ENCODE measurements around the gene GPRC5C. TPM values are rescaled to one million over a fixed set of nuclear protein-coding genes. Genes with fewer than 3 reads are reported as not detected.
A peak's percentile ranks its signal among the peaks of the same experiment; 100 is the strongest.

GPRC5C gene
- total and polyA plus RNA-seq, 2 experiments from 2014 or later, result 1.6 to 2.7 TPM

DNA sequence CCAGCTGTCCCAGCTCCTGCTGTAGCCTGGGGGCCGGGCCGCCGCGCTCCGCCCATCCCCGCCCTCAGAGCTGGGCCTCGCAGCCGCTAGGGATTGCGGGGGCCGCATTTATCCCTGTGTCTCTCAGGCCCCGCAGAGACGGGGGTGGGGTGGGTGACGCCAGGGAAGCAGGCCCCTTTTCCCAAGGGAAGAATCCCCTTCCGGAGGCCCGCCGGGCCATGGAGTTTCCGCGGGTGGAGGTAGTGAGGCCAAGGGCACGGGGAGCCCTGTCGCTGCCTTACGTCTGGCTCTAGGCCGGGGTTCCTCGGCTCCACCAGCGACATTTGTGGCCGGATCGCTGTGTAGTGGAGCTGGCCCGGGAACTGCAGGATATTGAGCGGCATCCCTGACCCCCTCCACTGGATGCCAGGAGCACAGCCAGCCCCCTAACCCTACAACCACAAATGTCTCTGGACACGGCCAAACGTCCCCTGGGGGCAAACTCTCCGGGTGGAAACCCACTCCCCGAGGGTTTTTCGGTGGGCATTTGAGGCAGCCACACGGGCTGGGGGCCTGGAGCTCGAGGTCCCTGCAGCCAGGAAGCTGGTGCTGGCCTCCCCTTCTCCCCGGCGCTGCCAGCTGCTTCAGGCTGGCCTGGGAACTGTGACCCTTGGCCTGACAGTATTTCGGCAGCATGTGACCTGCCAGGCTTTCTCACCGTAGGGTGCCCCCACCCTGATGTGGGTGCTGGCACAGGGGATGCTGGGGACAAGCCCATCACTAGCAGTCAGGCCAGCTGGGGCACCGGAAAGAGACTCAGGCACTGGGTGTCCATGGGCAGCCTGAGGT, 22.5 kb downstream of the GPRC5C start:
- Histone ChIP-seq H3K9me3 (ENCODE audit: low read depth) (no peaks in the 10 kb centered on the region), H3K9ac (peak overlapping the region; percentile 81), H2AFZ (peak overlapping the region; percentile 84), H3K27ac (no peak overlapping the region), H4K20me1 (ENCODE audit: insufficient read depth) (no peaks in the 10 kb centered on the region), H3K9me2 (ENCODE audit: insufficient read depth) (no peaks in the 10 kb centered on the region), H3K4me2 (ENCODE audit: unreplicated experiment) (peak overlapping the region; percentile 82), H3F3A (ENCODE audit: insufficient read depth) (no peaks in the 10 kb centered on the region), H3K4me3 (peak overlapping the region; percentile 70), H3K79me2 (ENCODE audit: insufficient read depth) (no peaks in the 10 kb centered on the region), H3K4me1 (ENCODE audit: insufficient read depth) (peaks cover 4% of the 10 kb centered on the region; the same call in 1 of the 2 replicates), H3K36me3 (ENCODE audit: low read depth) (no peaks in the 10 kb centered on the region), H3K27me3 (replicated peaks; ENCODE audit: insufficient read depth) (no peaks in the 10 kb centered on the region)
- WGBS, 2 experiments (ENCODE audit: low coverage in 1 of 2, low lambda C conversion rate in 2 of 2, missing lambda C conversion rate in 2 of 2), result 8 to 12% methylated on average over 36 to 40 of the region's 40 CpGs
- DNase-seq, result peak; percentile 93
- TF ChIP-seq EZH2phosphoT487 (IDR thresholded peaks at IDR 0.05; ENCODE audit: insufficient read depth, low read depth), result no peak
- TF ChIP-seq EZH2 (IDR thresholded peaks at IDR 0.05; ENCODE audit: insufficient read depth, poor library complexity, severe bottlenecking), result no peak
- in situ Hi-C loops (cut with MboI), result no loop called here

DNA sequence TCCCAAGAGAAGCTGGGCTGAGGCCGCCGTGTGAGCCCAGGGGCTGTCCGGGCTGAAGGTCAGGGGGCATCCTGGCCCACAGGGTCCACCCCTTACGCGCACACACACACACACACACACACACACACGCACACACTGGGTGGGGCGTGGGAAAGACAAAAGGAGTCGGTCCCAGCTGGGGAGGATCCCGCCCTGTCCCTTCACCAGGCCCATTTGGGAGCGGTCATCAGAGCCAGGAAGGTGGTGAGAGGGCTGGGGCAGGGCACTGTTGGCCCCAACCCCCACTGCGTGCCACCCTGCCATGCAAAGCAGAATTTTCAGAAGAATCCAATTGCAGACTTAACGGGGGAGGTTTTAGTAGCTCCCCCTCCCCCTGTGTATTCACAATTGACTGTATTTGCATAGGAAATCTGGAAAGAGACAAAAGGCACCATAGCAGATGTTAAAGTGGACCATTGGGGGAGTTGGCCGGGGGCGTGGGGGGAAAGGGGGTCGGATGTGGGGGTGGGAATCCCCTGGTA, 23.2 kb downstream of the GPRC5C start:
- no peak overlapping the region for H3K4me3 ChIP-seq
- TF ChIP-seq EZH2 (IDR thresholded peaks at IDR 0.05; ENCODE audit: insufficient read depth, poor library complexity, severe bottlenecking) (no peak), EZH2phosphoT487 (IDR thresholded peaks at IDR 0.05; ENCODE audit: insufficient read depth, low read depth) (no peak)
- no peaks in the 10 kb centered on the region for H3F3A ChIP-seq (ENCODE audit: insufficient read depth)
- no peak for DNase-seq
- H3K9me2 ChIP-seq (ENCODE audit: insufficient read depth), result no peaks in the 10 kb centered on the region
- H3K9me3 ChIP-seq (ENCODE audit: low read depth), result no peaks in the 10 kb centered on the region
- in situ Hi-C loops (cut with MboI), result no loop called here
- 60 to 64% methylated on average over 15 of the region's 15 CpGs for WGBS, 2 experiments (ENCODE audit: low coverage in 1 of 2, low lambda C conversion rate in 2 of 2, missing lambda C conversion rate in 2 of 2)
- no peaks in the 10 kb centered on the region for H3K36me3 ChIP-seq (ENCODE audit: low read depth)
- H2AFZ ChIP-seq, result no peak overlapping the region
- H3K27ac ChIP-seq, result no peak overlapping the region
- no peak overlapping the region for H3K9ac ChIP-seq
- H3K4me2 ChIP-seq (ENCODE audit: unreplicated experiment), result no peak overlapping the region
- no peaks in the 10 kb centered on the region for H3K27me3 ChIP-seq (replicated peaks; ENCODE audit: insufficient read depth)
- H3K4me1 ChIP-seq (ENCODE audit: insufficient read depth), result peaks cover 4% of the 10 kb centered on the region; the same call in 1 of the 2 replicates
- no peaks in the 10 kb centered on the region for H4K20me1 ChIP-seq (ENCODE audit: insufficient read depth)
- H3K79me2 ChIP-seq (ENCODE audit: insufficient read depth), result no peaks in the 10 kb centered on the region

DNA sequence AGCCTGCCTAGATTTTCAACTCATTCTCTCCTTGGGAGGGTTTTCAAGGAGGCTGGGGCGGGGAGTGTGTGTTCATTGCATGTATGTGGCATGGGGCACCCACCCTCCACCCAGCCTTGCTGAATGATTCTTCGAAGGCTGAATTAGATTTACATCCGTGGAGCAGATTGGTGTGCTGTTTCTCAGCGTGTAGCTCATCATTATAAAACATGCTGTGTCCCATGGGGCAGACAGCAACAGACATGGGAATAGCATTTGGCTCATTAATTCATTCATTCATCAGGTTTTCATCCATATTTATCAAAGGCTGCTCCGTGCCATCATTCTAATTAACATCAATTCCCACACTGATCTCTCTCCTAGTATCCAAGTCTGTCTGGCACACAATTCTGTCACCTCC, 23.9 kb downstream of the GPRC5C start:
- Histone ChIP-seq H3K4me2 (ENCODE audit: unreplicated experiment) (no peak overlapping the region), H3K9me3 (ENCODE audit: low read depth) (no peaks in the 10 kb centered on the region), H3K36me3 (ENCODE audit: low read depth) (no peaks in the 10 kb centered on the region), H3K9me2 (ENCODE audit: insufficient read depth) (no peaks in the 10 kb centered on the region), H3K4me3 (no peak overlapping the region), H3K4me1 (ENCODE audit: insufficient read depth) (peaks cover 4% of the 10 kb centered on the region; the same call in 1 of the 2 replicates), H3K79me2 (ENCODE audit: insufficient read depth) (no peaks in the 10 kb centered on the region), H3F3A (ENCODE audit: insufficient read depth) (no peaks in the 10 kb centered on the region), H2AFZ (no peak overlapping the region), H3K9ac (no peak overlapping the region), H3K27ac (no peak overlapping the region), H4K20me1 (ENCODE audit: insufficient read depth) (no peaks in the 10 kb centered on the region), H3K27me3 (replicated peaks; ENCODE audit: insufficient read depth) (no peaks in the 10 kb centered on the region)
- 85 to 87% methylated on average over 5 of the region's 5 CpGs for WGBS, 2 experiments (ENCODE audit: low coverage in 1 of 2, low lambda C conversion rate in 2 of 2, missing lambda C conversion rate in 2 of 2)
- TF ChIP-seq EZH2phosphoT487 (IDR thresholded peaks at IDR 0.05; ENCODE audit: insufficient read depth, low read depth) (no peak), EZH2 (IDR thresholded peaks at IDR 0.05; ENCODE audit: insufficient read depth, poor library complexity, severe bottlenecking) (no peak)
- no peak for DNase-seq
- in situ Hi-C loops (cut with MboI), result no loop called here

DNA sequence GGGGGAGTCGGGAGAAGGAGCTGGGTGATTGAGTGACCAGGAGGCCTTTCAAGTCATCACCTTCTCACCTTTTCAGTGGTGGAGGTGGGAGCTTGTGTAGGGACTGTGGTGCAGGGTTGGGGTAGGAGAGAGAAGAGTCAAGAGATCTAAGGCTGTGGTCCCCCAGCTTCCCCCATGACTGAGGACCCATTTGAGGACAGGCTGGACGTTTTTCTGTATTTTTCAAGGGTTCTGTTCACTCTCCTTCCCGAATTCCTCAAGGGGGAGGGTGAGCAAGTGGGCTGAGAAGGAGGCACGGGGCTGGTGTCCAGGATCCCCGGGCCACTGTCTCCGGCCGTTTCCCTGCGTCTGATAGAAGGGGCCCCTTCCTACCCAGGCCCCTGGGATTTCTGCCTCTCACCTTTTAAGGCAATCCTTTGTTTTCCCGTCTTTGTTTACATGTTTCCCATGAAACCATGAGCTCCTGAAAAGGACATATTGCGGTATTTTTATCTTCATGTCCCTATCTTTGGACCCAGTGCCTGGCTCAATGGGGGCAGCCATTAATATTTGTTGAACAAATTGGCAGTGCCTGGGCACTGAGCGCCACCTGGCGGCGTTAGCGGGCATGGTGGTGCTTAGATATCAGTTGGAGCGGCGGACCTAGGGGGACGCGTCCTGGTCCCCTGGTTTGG, 25.4 kb downstream of the GPRC5C start:
- no peaks in the 10 kb centered on the region for H4K20me1 ChIP-seq (ENCODE audit: insufficient read depth)
- H3K79me2 ChIP-seq (ENCODE audit: insufficient read depth), result no peaks in the 10 kb centered on the region
- H3K9me3 ChIP-seq (ENCODE audit: low read depth), result no peaks in the 10 kb centered on the region
- no peak overlapping the region for H3K27ac ChIP-seq
- peak; percentile 72 for DNase-seq
- no peaks in the 10 kb centered on the region for H3F3A ChIP-seq (ENCODE audit: insufficient read depth)
- no peaks in the 10 kb centered on the region for H3K36me3 ChIP-seq (ENCODE audit: low read depth)
- no peak overlapping the region for H3K9ac ChIP-seq
- peak overlapping the region; percentile 87 for H2AFZ ChIP-seq
- in situ Hi-C loops (cut with MboI), result no loop called here
- H3K4me1 ChIP-seq (ENCODE audit: insufficient read depth), result peaks cover 4% of the 10 kb centered on the region; the same call in 1 of the 2 replicates
- H3K27me3 ChIP-seq (replicated peaks; ENCODE audit: insufficient read depth), result no peaks in the 10 kb centered on the region
- H3K9me2 ChIP-seq (ENCODE audit: insufficient read depth), result no peaks in the 10 kb centered on the region
- H3K4me3 ChIP-seq, result no peak overlapping the region
- TF ChIP-seq EZH2 (IDR thresholded peaks at IDR 0.05; ENCODE audit: insufficient read depth, poor library complexity, severe bottlenecking) (no peak), EZH2phosphoT487 (IDR thresholded peaks at IDR 0.05; ENCODE audit: insufficient read depth, low read depth) (no peak)
- WGBS, 2 experiments (ENCODE audit: low coverage in 1 of 2, low lambda C conversion rate in 2 of 2, missing lambda C conversion rate in 2 of 2), result 21 to 23% methylated on average over 18 of the region's 18 CpGs
- H3K4me2 ChIP-seq (ENCODE audit: unreplicated experiment), result no peak overlapping the region

All from GM23248 (cell line).